ENCODE results near the gene UBXN6. TPM values are rescaled to one million over a fixed set of nuclear protein-coding genes. Genes with fewer than 3 reads are reported as not detected.

Gene UBXN6
- total RNA-seq, 1 donor from 2014 or later, result 45.7 TPM

GRCh38 chr19:4403005-4403761 is 54.4 kb downstream of the UBXN6 start:
- Mint-ChIP-seq H3K27me3 (ENCODE audit: unreplicated experiment) (peaks cover 7% of the 10 kb centered on the region), H3K36me3 (ENCODE audit: low read depth, unreplicated experiment) (no peaks in the 10 kb centered on the region), H3K9me3 (ENCODE audit: unreplicated experiment) (no peaks in the 10 kb centered on the region), H3K27ac (ENCODE audit: unreplicated experiment) (peak overlapping the region; percentile 75), H3K4me3 (ENCODE audit: unreplicated experiment) (peak overlapping the region; percentile 92), H3K4me1 (ENCODE audit: unreplicated experiment) (peaks cover 27% of the 10 kb centered on the region)
- TF ChIP-seq CTCF (IDR thresholded peaks at IDR 0.05; ENCODE audit: unreplicated experiment), result no peak
- no peak for DNase-seq (ENCODE audit: low spot score)

- Mint-ChIP-seq H3K4me1 (ENCODE audit: unreplicated experiment) (peaks cover 29% of the 10 kb centered on the region), H3K27ac (ENCODE audit: unreplicated experiment) (peak within 1 kb of the TSS; percentile 95), H3K27me3 (ENCODE audit: unreplicated experiment) (peaks cover 10% of the 10 kb centered on the region), H3K36me3 (ENCODE audit: low read depth, unreplicated experiment) (no peaks in the 10 kb centered on the region), H3K9me3 (ENCODE audit: unreplicated experiment) (no peaks in the 10 kb centered on the region), H3K4me3 (ENCODE audit: unreplicated experiment) (peak within 1 kb of the TSS; percentile 92)
- DNase-seq (ENCODE audit: low spot score), result peak; percentile 99
- TF ChIP-seq CTCF (IDR thresholded peaks at IDR 0.05; ENCODE audit: unreplicated experiment), result no peak
Observed at GRCh38 chr19:4402171-4403004, 55.2 kb downstream of the UBXN6 start, which contains the start of gene CHAF1A. Gene CHAF1A, plus strand, starts transcription at chr19:4402640. Its CDS starts 123 bp downstream, at chr19:4402763.

- Mint-ChIP-seq H3K4me3 (ENCODE audit: unreplicated experiment) (peak overlapping the region; percentile 90), H3K4me1 (ENCODE audit: unreplicated experiment) (peaks cover 34% of the 10 kb centered on the region), H3K9me3 (ENCODE audit: unreplicated experiment) (no peaks in the 10 kb centered on the region), H3K27ac (ENCODE audit: unreplicated experiment) (peak overlapping the region; percentile 95), H3K36me3 (ENCODE audit: low read depth, unreplicated experiment) (no peaks in the 10 kb centered on the region), H3K27me3 (ENCODE audit: unreplicated experiment) (peaks cover 10% of the 10 kb centered on the region)
- no peak for DNase-seq (ENCODE audit: low spot score)
- peak; percentile 19 for TF ChIP-seq CTCF (IDR thresholded peaks at IDR 0.05; ENCODE audit: unreplicated experiment)
Observed at GRCh38 chr19:4401769-4402170, 55.8 kb downstream of the UBXN6 start.

- TF ChIP-seq CTCF (IDR thresholded peaks at IDR 0.05; ENCODE audit: unreplicated experiment), result peak; percentile 91
- Mint-ChIP-seq H3K27me3 (ENCODE audit: unreplicated experiment) (peaks cover 10% of the 10 kb centered on the region), H3K4me1 (ENCODE audit: unreplicated experiment) (peaks cover 34% of the 10 kb centered on the region), H3K9me3 (ENCODE audit: unreplicated experiment) (no peaks in the 10 kb centered on the region), H3K27ac (ENCODE audit: unreplicated experiment) (peak within 1 kb of the TSS; percentile 95), H3K4me3 (ENCODE audit: unreplicated experiment) (peak within 1 kb of the TSS; percentile 94), H3K36me3 (ENCODE audit: low read depth, unreplicated experiment) (no peaks in the 10 kb centered on the region)
- DNase-seq (ENCODE audit: low spot score), result peak; percentile 95
Observed at GRCh38 chr19:4400135-4400936, 57.3 kb downstream of the UBXN6 start, which contains the start of gene SH3GL1. Gene SH3GL1, minus strand, starts transcription at chr19:4400547. Its CDS starts 179 bp downstream, at chr19:4400368.

Data from endothelial cell (in vitro differentiated cells).